K562 (cell line): ENCODE measurements around the gene TRIM27. TPM values are rescaled to one million over a fixed set of nuclear protein-coding genes. Genes with fewer than 3 reads are reported as not detected.

Experiments used
- CHD1 ChIP-seq: fragments of 200-600 bp; sonication (generic); IDR thresholded peaks from one replicate; pipeline ENCODE4 v1.6.1; 2012; ENCODE audit warnings: mild to moderate bottlenecking, moderate library complexity, low read length, inconsistent platforms
- ESRRB ChIP-seq: fragments of 250-450 bp; sonication (Bioruptor Pico); IDR thresholded peaks from 2 replicates; pipeline ENCODE4 v1.5.0; 2020; ENCODE audit warnings: mild to moderate bottlenecking, moderate library complexity, borderline replicate concordance
- FOXO4 ChIP-seq: fragments of 450-650 bp; formaldehyde crosslinking; IDR thresholded peaks from 2 replicates; pipeline ENCODE4 v1.4.0; 2020; ENCODE audit warnings: mild to moderate bottlenecking, moderate library complexity
- GABPB1 ChIP-seq: sonication (generic); formaldehyde crosslinking; IDR thresholded peaks from 2 replicates; pipeline ENCODE4 v1.8.0; 2022; ENCODE audit warnings: mild to moderate bottlenecking, missing genetic modification reagents
- HDAC2 ChIP-seq: fragments of 450-650 bp; IDR thresholded peaks from 2 replicates; pipeline ENCODE4 v1.6.1; 2016; ENCODE audit warnings: mild to moderate bottlenecking
- HMGN3 ChIP-seq: IDR thresholded peaks from 2 replicates; pipeline ENCODE4 v1.6.1; 2011; ENCODE audit warnings: borderline replicate concordance, low read depth, mild to moderate bottlenecking, mixed read lengths, low read length; ENCODE audit not compliant: insufficient read length; ENCODE audit errors: extremely low read depth
- MYNN ChIP-seq, 2 experiments: sonication (generic); formaldehyde crosslinking in 1 of 2; IDR thresholded peaks; 2 replicates each; pipeline versions ENCODE4 v1.5.0 to v1.6.1; 2016 to 2020; ENCODE audit warnings: antibody characterized with exemption in 1 of 2, missing genetic modification reagents in 1 of 2
- NKRF ChIP-seq: fragments of 450-650 bp; IDR thresholded peaks from 2 replicates; pipeline ENCODE4 v1.6.1; 2016; ENCODE audit warnings: borderline replicate concordance
- POLR3G ChIP-seq: IDR thresholded peaks from 2 replicates; pipeline ENCODE4 v1.6.1; 2011; ENCODE audit not compliant: insufficient read length, insufficient replicate concordance; ENCODE audit errors: extremely low read depth
- RAD21 ChIP-seq, 2 experiments: fragments of 250-450 bp in 1 of 2; fragments of 450-650 bp in 1 of 2; sonication (Bioruptor Pico) in 1 of 2; formaldehyde crosslinking in 1 of 2; IDR thresholded peaks in 1 of 2; conservative IDR thresholded peaks in 1 of 2; 2 replicates each; pipeline versions ENCODE4 v1.4.0 to v1.8.0; 2020 to 2022; ENCODE audit warnings: mild to moderate bottlenecking in 2 of 2, moderate library complexity in 1 of 2
- STAT5B ChIP-seq: fragments of 250-450 bp; sonication (Bioruptor Pico); IDR thresholded peaks from 2 replicates; pipeline ENCODE4 v1.8.0; 2021; ENCODE audit warnings: mild to moderate bottlenecking, inconsistent platforms
- TSC22D4 ChIP-seq: fragments of 450-650 bp; IDR thresholded peaks from 2 replicates; pipeline ENCODE4 v1.6.1; 2016; ENCODE audit warnings: missing genetic modification characterization, missing biosample characterization, control low read depth
- ZBTB17 ChIP-seq: fragments of 450-650 bp; formaldehyde crosslinking; IDR thresholded peaks from 2 replicates; pipeline ENCODE4 v1.4.0; 2020; ENCODE audit warnings: mild to moderate bottlenecking
- ZNF12 ChIP-seq: sonication (generic); formaldehyde crosslinking; IDR thresholded peaks from 2 replicates; pipeline ENCODE4 v1.4.0; 2020; ENCODE audit warnings: mild to moderate bottlenecking, missing genetic modification reagents
- ZNF584 ChIP-seq: fragments of 200-800 bp; sonication (Bioruptor generic); IDR thresholded peaks from 2 replicates; pipeline ENCODE4 v1.6.1; 2016; ENCODE audit warnings: low read depth, mild to moderate bottlenecking, missing genetic modification characterization, missing compliant biosample characterization
- ZNF785 ChIP-seq: fragments of 250-450 bp; sonication (Bioruptor Pico); IDR thresholded peaks from 2 replicates; pipeline ENCODE4 v1.4.0; 2020; ENCODE audit warnings: mild to moderate bottlenecking
- polyA plus RNA-seq, 8 experiments: library from polyadenylated mRNA; depleted of rRNA in 4 of 8; stranded (reverse) in 5 of 8; unstranded in 3 of 8; fragments of >200 nt; fragmentation: Nextera tagmentation in 2 of 8; fragmentation: Illumina TruSeq in 1 of 8; extraction: Ambion mirVana in 2 of 8; extraction: Trizol in 1 of 8; gene quantifications; 2 replicates each; pipeline versions ENCODE4 v1.2.1 to v1.2.3, GENCODE V29; 2011 to 2014; ENCODE audit warnings: inconsistent platforms in 1 of 8, missing spikeins in 1 of 8
- total RNA-seq, 7 experiments: library from RNA; depleted of rRNA in 6 of 7; stranded (reverse); fragments of >200 nt in 6 of 7; fragmentation: Illumina TruSeq in 2 of 7; extraction: Trizol in 2 of 7; gene quantifications; 2 replicates each; pipeline versions ENCODE4 v1.2.1 to v1.2.3, GENCODE V29; 2011 to 2021; ENCODE audit warnings: low replicate concordance in 1 of 7
- TF ChIP-seq, protein P1 (sequence below): sonication (generic); formaldehyde crosslinking; IDR thresholded peaks from 2 replicates; pipeline ENCODE4 v1.8.0; 2023; ENCODE audit warnings: missing genetic modification reagents, mild to moderate bottlenecking, borderline replicate concordance

The TRIM27 gene
- total and polyA plus RNA-seq, 9 of the 15 experiments (the other 6 are each of a cell fraction or from before 2014, with no cell fraction given), result 37.7 to 235 (median 122) TPM

GRCh38 chr6:28943557-28944411 lies 20.0 kb upstream of the TRIM27 start (continued):
- no peak; the same call in 1 of the 2 replicates for TF ChIP-seq ZNF12 (CRISPR knock-in tag)
- TF ChIP-seq TSC22D4 (tag), result no peak
- TF ChIP-seq STAT5B, result no peak
- TF ChIP-seq GABPB1, result peak; percentile 64; the same call in 1 of the 2 replicates
- no peak for TF ChIP-seq ESRRB
- TF ChIP-seq HDAC2, result peak; percentile 69; the same call in 1 of the 2 replicates
- TF ChIP-seq, protein P1, sequence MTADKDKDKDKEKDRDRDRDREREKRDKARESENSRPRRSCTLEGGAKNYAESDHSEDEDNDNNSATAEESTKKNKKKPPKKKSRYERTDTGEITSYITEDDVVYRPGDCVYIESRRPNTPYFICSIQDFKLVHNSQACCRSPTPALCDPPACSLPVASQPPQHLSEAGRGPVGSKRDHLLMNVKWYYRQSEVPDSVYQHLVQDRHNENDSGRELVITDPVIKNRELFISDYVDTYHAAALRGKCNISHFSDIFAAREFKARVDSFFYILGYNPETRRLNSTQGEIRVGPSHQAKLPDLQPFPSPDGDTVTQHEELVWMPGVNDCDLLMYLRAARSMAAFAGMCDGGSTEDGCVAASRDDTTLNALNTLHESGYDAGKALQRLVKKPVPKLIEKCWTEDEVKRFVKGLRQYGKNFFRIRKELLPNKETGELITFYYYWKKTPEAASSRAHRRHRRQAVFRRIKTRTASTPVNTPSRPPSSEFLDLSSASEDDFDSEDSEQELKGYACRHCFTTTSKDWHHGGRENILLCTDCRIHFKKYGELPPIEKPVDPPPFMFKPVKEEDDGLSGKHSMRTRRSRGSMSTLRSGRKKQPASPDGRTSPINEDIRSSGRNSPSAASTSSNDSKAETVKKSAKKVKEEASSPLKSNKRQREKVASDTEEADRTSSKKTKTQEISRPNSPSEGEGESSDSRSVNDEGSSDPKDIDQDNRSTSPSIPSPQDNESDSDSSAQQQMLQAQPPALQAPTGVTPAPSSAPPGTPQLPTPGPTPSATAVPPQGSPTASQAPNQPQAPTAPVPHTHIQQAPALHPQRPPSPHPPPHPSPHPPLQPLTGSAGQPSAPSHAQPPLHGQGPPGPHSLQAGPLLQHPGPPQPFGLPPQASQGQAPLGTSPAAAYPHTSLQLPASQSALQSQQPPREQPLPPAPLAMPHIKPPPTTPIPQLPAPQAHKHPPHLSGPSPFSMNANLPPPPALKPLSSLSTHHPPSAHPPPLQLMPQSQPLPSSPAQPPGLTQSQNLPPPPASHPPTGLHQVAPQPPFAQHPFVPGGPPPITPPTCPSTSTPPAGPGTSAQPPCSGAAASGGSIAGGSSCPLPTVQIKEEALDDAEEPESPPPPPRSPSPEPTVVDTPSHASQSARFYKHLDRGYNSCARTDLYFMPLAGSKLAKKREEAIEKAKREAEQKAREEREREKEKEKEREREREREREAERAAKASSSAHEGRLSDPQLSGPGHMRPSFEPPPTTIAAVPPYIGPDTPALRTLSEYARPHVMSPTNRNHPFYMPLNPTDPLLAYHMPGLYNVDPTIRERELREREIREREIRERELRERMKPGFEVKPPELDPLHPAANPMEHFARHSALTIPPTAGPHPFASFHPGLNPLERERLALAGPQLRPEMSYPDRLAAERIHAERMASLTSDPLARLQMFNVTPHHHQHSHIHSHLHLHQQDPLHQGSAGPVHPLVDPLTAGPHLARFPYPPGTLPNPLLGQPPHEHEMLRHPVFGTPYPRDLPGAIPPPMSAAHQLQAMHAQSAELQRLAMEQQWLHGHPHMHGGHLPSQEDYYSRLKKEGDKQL (CRISPR knock-in tag), result no peak
- no peak for TF ChIP-seq ZNF584 (CRISPR knock-in tag)
- no peak for TF ChIP-seq ZBTB17
- TF ChIP-seq HMGN3, result no peak
- no peak for TF ChIP-seq POLR3G
- TF ChIP-seq CHD1, result no peak
- no peak for TF ChIP-seq FOXO4
- TF ChIP-seq RAD21 (CRISPR knock-in tag; conservative IDR thresholded peaks at IDR 0.05 in 1 of 2, IDR thresholded peaks at IDR 0.05 in 1 of 2), result peak in 1 of 2 experiments; percentile 24; a peak in 2 of 4 replicates
- no peak for TF ChIP-seq MYNN (IDR thresholded peaks at IDR 0.05)
- TF ChIP-seq MYNN (CRISPR knock-in tag; IDR thresholded peaks at IDR 0.05), result no peak
- TF ChIP-seq ZNF785, result no peak
- no peak for TF ChIP-seq NKRF
